Measurements from ENCODE around the gene FMN1.

Gene FMN1

DNA sequence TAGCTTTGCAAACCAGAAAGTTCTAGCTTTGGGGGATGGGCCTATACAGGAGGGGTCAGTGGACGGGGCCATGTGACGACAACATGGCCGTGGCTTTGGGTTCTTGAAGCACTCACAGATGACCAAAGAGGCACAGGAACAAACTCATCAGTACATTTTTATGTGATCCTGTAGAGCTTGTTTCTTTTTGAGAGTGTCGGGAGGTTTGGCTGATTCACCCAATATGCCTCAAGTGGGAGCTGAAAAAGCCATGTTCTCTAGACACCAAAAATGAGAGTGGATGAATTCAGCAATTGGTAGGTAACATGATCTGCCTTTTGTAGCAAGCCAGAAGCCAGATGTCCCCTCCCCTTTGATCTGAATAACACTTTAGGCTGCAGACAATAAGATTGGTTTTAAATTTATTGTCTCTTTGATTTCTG, 446.6 kb downstream of the FMN1 start:
- no peaks in the 10 kb centered on the region for H3K4me1 ChIP-seq (ENCODE audit: control insufficient read depth in 1 of 2, insufficient read depth in 2 of 2, low read length in 2 of 2)
- H3K27ac ChIP-seq (ENCODE audit: low read depth, low read length), result no peak overlapping the region
- no peaks in the 10 kb centered on the region for H3K27me3 ChIP-seq (ENCODE audit: insufficient read depth, low read length)

DNA sequence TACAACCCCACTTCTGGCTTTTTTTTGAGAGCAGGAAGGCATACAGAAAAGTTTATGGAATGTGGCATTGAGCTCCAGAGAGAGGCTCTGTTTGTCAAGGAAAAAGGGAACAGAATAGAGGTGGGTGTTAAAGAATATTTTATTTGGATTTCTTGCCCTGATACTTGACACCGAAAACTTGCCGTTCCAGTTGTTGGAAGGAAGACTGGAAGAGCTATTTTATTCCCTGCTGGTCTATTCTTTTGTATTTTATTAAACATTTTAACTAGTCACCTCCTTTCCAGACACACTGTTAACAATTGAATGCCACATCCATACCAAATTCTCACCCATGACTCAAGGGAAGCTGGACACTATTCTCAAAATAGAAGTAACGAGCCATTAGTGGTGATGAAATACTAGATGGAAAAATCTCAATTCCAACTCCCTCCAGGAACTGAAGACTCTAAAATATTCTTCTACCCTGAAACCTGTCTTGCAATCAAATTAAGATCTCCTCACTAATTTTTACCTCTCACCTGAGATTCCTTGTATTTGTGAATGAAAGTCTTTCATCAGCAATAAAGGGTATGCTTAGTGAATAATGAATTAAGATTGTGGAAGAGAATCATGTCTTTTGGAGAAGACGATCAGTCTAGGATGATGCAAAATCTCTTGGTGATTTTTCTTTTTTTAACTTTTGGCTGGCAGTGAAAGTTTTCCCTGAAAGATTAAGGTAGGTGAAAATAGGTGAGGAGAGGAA, 448.2 kb downstream of the FMN1 start:
- Histone ChIP-seq H4K12ac (ENCODE audit: low read depth, low read length) (no peak overlapping the region), H3K4me2 (ENCODE audit: low read length) (no peak overlapping the region), H2BK120ac (ENCODE audit: insufficient read depth, low read length, poor library complexity) (no peak overlapping the region), H2AK5ac (ENCODE audit: low read length) (no peak overlapping the region), H2BK5ac (ENCODE audit: low read depth, low read length, poor library complexity) (no peak overlapping the region), H3K18ac (ENCODE audit: low read length) (no peak overlapping the region), H2BK12ac (ENCODE audit: low read length) (no peak overlapping the region), H4K8ac (ENCODE audit: low read depth, low read length) (no peak overlapping the region), H2AFZ (ENCODE audit: insufficient read depth, low read length, poor library complexity) (no peak overlapping the region), H3K23ac (ENCODE audit: low read length) (no peak overlapping the region), H3K36me3 (ENCODE audit: control insufficient read depth in 1 of 2, insufficient read depth in 2 of 2, low read length in 2 of 2) (no peaks in the 10 kb centered on the region), H3K9me3 (ENCODE audit: insufficient read depth, low read depth, low read length) (no peaks in the 10 kb centered on the region), H3K27me3 (ENCODE audit: insufficient read depth, low read length) (no peaks in the 10 kb centered on the region), H3K79me2 (ENCODE audit: control insufficient read depth, insufficient read depth, low read length, poor library complexity) (no peaks in the 10 kb centered on the region), H3K4me1 (ENCODE audit: control insufficient read depth in 1 of 2, insufficient read depth in 2 of 2, low read length in 2 of 2) (no peaks in the 10 kb centered on the region), H3K79me1 (ENCODE audit: low read length) (no peaks in the 10 kb centered on the region), H3K27ac (ENCODE audit: low read depth, low read length) (no peak overlapping the region), H3K4me3 (ENCODE audit: low read depth, low read length) (no peak overlapping the region), H3K14ac (ENCODE audit: low read length) (no peak overlapping the region), H4K91ac (ENCODE audit: low read depth, low read length) (no peak overlapping the region), H3K4ac (ENCODE audit: low read depth, low read length) (no peak overlapping the region), H3K9ac (ENCODE audit: low read length) (no peak overlapping the region)
- no peak for DNase-seq
- WGBS (ENCODE audit: extremely low coverage, insufficient coverage, insufficient read length), result no CpG with 5 or more reads among the region's 4 CpGs

More for the DNA sequence above, 446.6 kb downstream of the FMN1 start:
- Histone ChIP-seq H4K12ac (ENCODE audit: low read depth, low read length) (no peak overlapping the region), H3K23ac (ENCODE audit: low read length) (no peak overlapping the region), H3K4me3 (ENCODE audit: low read depth, low read length) (no peak overlapping the region), H2AK5ac (ENCODE audit: low read length) (no peak overlapping the region), H2BK120ac (ENCODE audit: insufficient read depth, low read length, poor library complexity) (no peak overlapping the region), H4K8ac (ENCODE audit: low read depth, low read length) (no peak overlapping the region), H3K79me1 (ENCODE audit: low read length) (no peaks in the 10 kb centered on the region), H3K4ac (ENCODE audit: low read depth, low read length) (no peak overlapping the region), H3K79me2 (ENCODE audit: control insufficient read depth, insufficient read depth, low read length, poor library complexity) (no peaks in the 10 kb centered on the region), H3K18ac (ENCODE audit: low read length) (no peak overlapping the region), H3K9me3 (ENCODE audit: insufficient read depth, low read depth, low read length) (no peaks in the 10 kb centered on the region), H3K4me2 (ENCODE audit: low read length) (no peak overlapping the region), H2AFZ (ENCODE audit: insufficient read depth, low read length, poor library complexity) (no peak overlapping the region), H2BK5ac (ENCODE audit: low read depth, low read length, poor library complexity) (no peak overlapping the region), H4K91ac (ENCODE audit: low read depth, low read length) (no peak overlapping the region), H3K36me3 (ENCODE audit: control insufficient read depth in 1 of 2, insufficient read depth in 2 of 2, low read length in 2 of 2) (no peaks in the 10 kb centered on the region), H2BK12ac (ENCODE audit: low read length) (no peak overlapping the region), H3K14ac (ENCODE audit: low read length) (no peak overlapping the region), H3K9ac (ENCODE audit: low read length) (no peak overlapping the region)
- no peak for DNase-seq
- no CpG with 5 or more reads among the region's 4 CpGs for WGBS (ENCODE audit: extremely low coverage, insufficient coverage, insufficient read length)

DNA sequence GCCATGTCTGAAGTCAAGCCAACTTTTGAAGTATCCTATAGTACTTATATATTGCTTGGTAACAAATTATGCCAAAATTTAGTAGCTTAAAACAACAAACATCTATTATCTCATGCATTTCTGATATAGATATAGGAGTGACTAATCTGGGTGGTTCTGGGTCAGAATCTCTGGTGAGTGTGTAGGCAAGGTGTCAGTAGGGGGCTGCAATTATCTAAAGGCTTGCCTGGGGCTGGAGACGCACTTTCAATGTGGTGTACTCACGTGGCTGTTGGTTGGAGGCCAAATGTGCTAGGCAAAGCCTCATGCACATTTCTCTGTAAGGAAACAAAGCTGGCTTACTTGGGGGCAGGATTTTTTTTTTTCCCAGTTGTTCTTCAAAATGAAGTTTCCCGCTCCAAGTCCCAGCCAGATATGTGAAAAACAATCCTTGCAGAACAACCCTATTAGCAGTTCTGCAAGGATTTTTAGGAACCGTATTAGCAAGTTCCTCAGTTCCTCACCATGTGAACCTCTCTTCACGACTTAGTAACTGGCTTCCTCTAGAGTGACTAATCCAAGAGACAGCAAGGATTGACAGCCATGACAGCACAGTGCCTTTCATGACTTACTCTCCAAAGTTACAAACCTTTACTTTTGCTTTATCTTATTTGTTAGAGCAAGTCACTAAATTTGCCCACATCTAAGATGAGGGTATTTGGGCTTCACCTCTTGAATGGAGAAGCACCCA, 450.9 kb downstream of the FMN1 start:
- Histone ChIP-seq H4K8ac (ENCODE audit: low read depth, low read length) (no peak overlapping the region), H3K14ac (ENCODE audit: low read length) (no peak overlapping the region), H3K27me3 (ENCODE audit: insufficient read depth, low read length) (no peaks in the 10 kb centered on the region), H2BK5ac (ENCODE audit: low read depth, low read length, poor library complexity) (no peak overlapping the region), H3K79me1 (ENCODE audit: low read length) (no peaks in the 10 kb centered on the region), H4K91ac (ENCODE audit: low read depth, low read length) (no peak overlapping the region), H3K4me1 (ENCODE audit: control insufficient read depth in 1 of 2, insufficient read depth in 2 of 2, low read length in 2 of 2) (no peaks in the 10 kb centered on the region), H2BK12ac (ENCODE audit: low read length) (no peak overlapping the region), H2AK5ac (ENCODE audit: low read length) (no peak overlapping the region), H3K27ac (ENCODE audit: low read depth, low read length) (no peak overlapping the region), H3K4me2 (ENCODE audit: low read length) (no peak overlapping the region), H3K9ac (ENCODE audit: low read length) (no peak overlapping the region), H3K36me3 (ENCODE audit: control insufficient read depth in 1 of 2, insufficient read depth in 2 of 2, low read length in 2 of 2) (no peaks in the 10 kb centered on the region), H3K79me2 (ENCODE audit: control insufficient read depth, insufficient read depth, low read length, poor library complexity) (no peaks in the 10 kb centered on the region), H2AFZ (ENCODE audit: insufficient read depth, low read length, poor library complexity) (no peak overlapping the region), H3K9me3 (ENCODE audit: insufficient read depth, low read depth, low read length) (no peaks in the 10 kb centered on the region), H2BK120ac (ENCODE audit: insufficient read depth, low read length, poor library complexity) (no peak overlapping the region), H3K4ac (ENCODE audit: low read depth, low read length) (no peak overlapping the region), H3K4me3 (ENCODE audit: low read depth, low read length) (no peak overlapping the region), H3K23ac (ENCODE audit: low read length) (no peak overlapping the region), H3K18ac (ENCODE audit: low read length) (no peak overlapping the region), H4K12ac (ENCODE audit: low read depth, low read length) (no peak overlapping the region)
- WGBS (ENCODE audit: extremely low coverage, insufficient coverage, insufficient read length), result no CpG with 5 or more reads among the region's 5 CpGs
- DNase-seq, result no peak

DNA sequence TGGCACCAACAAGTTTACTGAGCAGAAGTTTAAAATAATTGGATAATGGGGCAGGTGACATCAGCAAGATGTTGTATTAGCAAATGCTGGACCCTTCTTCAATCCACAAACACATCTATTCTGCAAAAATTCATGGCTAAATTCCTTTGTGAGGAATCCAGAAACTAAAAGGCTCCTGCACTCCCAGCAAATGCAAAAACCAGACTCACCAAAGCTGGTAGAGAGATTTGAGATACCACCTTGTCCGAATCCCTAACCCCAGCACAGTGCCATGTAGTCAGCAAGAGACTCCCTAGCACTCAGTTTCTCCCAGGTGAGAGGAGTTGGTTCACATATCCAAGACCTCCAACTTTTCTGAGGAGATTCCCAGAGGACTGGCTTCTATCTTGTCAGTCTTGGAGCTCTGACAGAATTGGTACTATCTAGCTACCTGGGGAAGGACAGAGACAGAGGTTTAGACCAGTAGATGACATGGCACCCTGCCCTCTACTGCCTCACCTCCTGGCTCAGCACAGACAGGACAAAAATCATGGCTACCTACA, 454.9 kb downstream of the FMN1 start:
- Histone ChIP-seq H3K18ac (ENCODE audit: low read length) (no peak overlapping the region), H3K27ac (ENCODE audit: low read depth, low read length) (no peak overlapping the region), H3K79me1 (ENCODE audit: low read length) (no peaks in the 10 kb centered on the region), H3K79me2 (ENCODE audit: control insufficient read depth, insufficient read depth, low read length, poor library complexity) (no peaks in the 10 kb centered on the region), H3K23ac (ENCODE audit: low read length) (no peak overlapping the region), H3K9ac (ENCODE audit: low read length) (no peak overlapping the region), H3K36me3 (ENCODE audit: control insufficient read depth in 1 of 2, insufficient read depth in 2 of 2, low read length in 2 of 2) (no peaks in the 10 kb centered on the region), H3K4me2 (ENCODE audit: low read length) (no peak overlapping the region), H4K91ac (ENCODE audit: low read depth, low read length) (no peak overlapping the region), H3K27me3 (ENCODE audit: insufficient read depth, low read length) (no peaks in the 10 kb centered on the region), H3K4me3 (ENCODE audit: low read depth, low read length) (no peak overlapping the region), H3K14ac (ENCODE audit: low read length) (no peak overlapping the region), H2AFZ (ENCODE audit: insufficient read depth, low read length, poor library complexity) (no peak overlapping the region), H4K12ac (ENCODE audit: low read depth, low read length) (no peak overlapping the region), H3K4ac (ENCODE audit: low read depth, low read length) (no peak overlapping the region), H2AK5ac (ENCODE audit: low read length) (no peak overlapping the region), H2BK5ac (ENCODE audit: low read depth, low read length, poor library complexity) (no peak overlapping the region), H4K8ac (ENCODE audit: low read depth, low read length) (no peak overlapping the region), H2BK12ac (ENCODE audit: low read length) (no peak overlapping the region), H3K4me1 (ENCODE audit: control insufficient read depth in 1 of 2, insufficient read depth in 2 of 2, low read length in 2 of 2) (no peaks in the 10 kb centered on the region), H2BK120ac (ENCODE audit: insufficient read depth, low read length, poor library complexity) (no peak overlapping the region), H3K9me3 (ENCODE audit: insufficient read depth, low read depth, low read length) (no peaks in the 10 kb centered on the region)
- no peak for DNase-seq
- no CpG with 5 or more reads among the region's 1 CpG for WGBS (ENCODE audit: extremely low coverage, insufficient coverage, insufficient read length)
